Urinary bladder (tissue), 4 donors: ENCODE measurements around the gene SYNE1. TPM values are rescaled to one million over a fixed set of nuclear protein-coding genes. Genes with fewer than 3 reads are reported as not detected.

ENCODE experiments used
- DNase-seq: peaks from one replicate; pipeline ENCODE4 v3.0.0-alpha.2; 2015; ENCODE audit errors: extremely low spot score
- H3K27ac ChIP-seq: one replicate; pipeline ENCODE4 v1.5.1; 2013; ENCODE audit warnings: low read depth, mild to moderate bottlenecking, moderate library complexity
- H3K36me3 ChIP-seq: one replicate; pipeline ENCODE4 v1.6.1; 2013; ENCODE audit warnings: mild to moderate bottlenecking, moderate library complexity; ENCODE audit not compliant: insufficient read depth
- H3K4me1 ChIP-seq: one replicate; pipeline ENCODE4 v1.6.1; 2013; ENCODE audit warnings: mild to moderate bottlenecking, moderate library complexity; ENCODE audit not compliant: insufficient read depth
- H3K4me3 ChIP-seq: one replicate; pipeline ENCODE4 v1.5.1; 2013; ENCODE audit warnings: low read depth, low read length
- WGBS: extraction: QIAGEN DNeasy Blood & Tissue Kit; methylation state at CpG from one replicate; pipeline ENCODE4 v1.1.7; 2013; 5-methylcytosine and 5-hydroxymethylcytosine counted together
- polyA plus RNA-seq: library from polyadenylated mRNA; stranded (reverse); fragments of 200-250 nt; gene quantifications from one replicate; pipeline ENCODE4 v1.2.3, GENCODE V29; 2013
- total RNA-seq: library from RNA; depleted of rRNA; stranded (reverse); fragments of >200 nt; gene quantifications from one replicate; pipeline ENCODE4 v1.2.3, GENCODE V29; 2014
- donor health status: healthy with polysubstance abuse.
- donor health status: healthy.

Gene SYNE1
- total and polyA plus RNA-seq, 2 donors: 41.9 to 266 TPM

DNA sequence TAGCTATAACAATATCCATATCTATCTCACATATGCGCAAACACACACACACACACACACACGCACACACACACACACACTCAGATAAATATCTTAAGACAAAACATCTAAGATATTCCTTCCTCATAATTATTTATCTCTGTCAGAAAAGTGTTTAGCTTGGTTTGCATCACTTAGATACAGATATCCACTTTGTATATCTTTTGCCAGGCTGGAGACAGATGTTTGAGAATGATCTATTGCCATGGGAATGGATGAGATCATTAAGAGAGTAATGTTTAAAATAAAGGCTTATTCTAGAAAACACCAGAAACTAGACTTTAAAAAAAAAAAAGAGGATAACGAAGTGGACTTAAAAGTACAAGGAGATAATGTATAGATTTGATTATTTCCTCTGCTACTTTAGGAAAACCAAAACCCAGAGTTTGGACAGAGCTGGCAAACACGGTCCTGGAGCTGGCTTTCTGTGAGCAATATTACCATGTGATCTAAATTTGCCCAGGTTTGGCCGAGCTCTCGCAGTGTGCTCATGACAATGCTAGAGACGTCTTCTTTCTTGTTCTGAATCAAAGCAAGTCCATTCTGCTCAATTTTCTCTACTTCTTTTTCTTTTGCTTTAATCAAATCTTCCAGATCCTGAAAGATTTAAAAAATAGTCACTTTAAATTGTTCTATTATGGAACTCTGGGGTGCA is 411.8 kb downstream of the SYNE1 start:
- no peaks in the 10 kb centered on the region for H3K4me1 ChIP-seq
- DNase-seq: no peak
- no peak overlapping the region for H3K27ac ChIP-seq
- 38% methylated on average over 7 of the region's 7 CpGs for WGBS
- peaks cover 2% of the 10 kb centered on the region for H3K36me3 ChIP-seq
- no peak overlapping the region for H3K4me3 ChIP-seq

DNA sequence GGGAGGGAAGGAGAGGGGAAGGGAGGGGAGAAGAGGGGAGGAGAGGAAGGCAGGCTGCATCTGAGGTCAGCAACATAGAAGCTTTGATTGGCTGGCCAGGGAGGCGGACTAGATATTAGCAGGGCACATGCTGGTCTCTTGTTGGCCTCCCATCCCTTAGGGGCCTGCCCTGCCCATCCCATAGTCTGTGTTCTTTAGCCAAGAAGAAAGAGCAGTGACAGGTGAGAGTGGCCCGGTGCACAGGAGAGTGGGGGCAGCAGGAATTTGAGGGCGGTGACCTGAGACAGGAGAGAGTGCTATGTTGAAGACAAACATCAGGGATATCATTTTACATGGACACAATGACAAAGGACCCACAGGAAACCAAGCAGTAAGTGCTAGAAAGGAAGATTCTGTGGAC is 413.5 kb downstream of the SYNE1 start:
- Histone ChIP-seq H3K4me3 (no peak overlapping the region), H3K36me3 (peaks cover 5% of the 10 kb centered on the region), H3K4me1 (no peaks in the 10 kb centered on the region), H3K27ac (no peak overlapping the region)
- 95% methylated on average over 3 of the region's 3 CpGs for WGBS
- DNase-seq: no peak

DNA sequence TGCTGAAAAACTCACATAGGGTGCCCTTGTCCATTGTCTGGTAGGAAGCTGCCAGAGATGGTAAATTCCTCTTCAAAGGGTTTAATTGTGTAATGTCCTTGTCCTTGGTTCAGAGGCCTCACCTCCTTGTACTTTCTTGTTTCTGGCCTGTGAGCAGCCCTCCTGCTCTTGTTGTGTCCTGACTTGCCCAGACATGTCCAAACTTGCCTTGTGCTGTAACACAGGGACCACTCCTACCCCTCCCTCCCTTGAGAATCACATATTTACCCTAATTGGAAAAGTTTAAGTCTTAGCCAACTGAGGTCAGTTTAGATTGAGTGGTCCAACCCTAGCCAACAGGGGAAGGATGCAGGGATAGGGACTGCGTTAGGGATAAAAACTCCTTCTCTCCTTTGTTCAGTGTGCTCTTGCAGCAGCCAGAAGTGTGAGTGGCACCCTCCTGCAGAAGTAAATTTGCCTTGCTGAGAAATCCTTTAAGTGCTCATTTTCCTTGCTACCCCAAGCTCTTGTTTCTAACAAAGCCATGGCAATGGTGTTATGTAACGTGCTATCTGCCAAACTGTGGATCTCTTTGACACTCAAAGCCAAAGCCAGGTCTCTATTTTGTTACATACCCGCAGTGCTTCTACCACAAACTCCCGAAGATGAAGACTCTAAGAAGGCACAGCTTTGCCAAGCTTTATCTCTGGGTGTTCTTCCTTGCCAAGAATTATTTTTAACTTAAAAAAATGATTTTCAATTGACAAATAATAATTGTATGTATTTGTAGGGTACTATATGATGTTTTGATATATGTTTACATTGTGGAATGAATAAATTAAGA is 415.1 kb downstream of the SYNE1 start:
- Histone ChIP-seq H3K36me3 (peaks cover 5% of the 10 kb centered on the region), H3K27ac (no peak overlapping the region), H3K4me3 (no peak overlapping the region), H3K4me1 (no peaks in the 10 kb centered on the region)
- DNase-seq: no peak
- WGBS: 93% methylated on average over 4 of the region's 4 CpGs

DNA sequence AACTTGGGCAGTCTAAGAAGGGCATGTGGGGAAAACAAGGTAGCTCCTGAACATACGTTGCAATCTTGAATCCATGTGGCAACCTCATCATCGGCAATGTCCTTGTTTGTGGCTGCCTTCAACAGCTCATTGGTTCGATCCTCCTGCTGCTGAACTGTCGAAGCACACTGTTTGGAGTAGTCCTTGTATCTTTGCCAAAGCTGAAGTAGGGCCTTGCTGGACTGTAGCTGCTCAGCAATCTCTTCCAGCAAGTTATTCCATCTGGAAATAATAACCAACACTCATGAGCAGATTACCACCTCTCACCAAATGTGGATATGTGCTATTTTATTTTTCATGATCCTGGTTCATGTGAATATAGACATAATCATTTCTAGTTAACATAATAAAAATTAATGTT is 416.4 kb downstream of the SYNE1 start:
- Histone ChIP-seq H3K4me3 (no peak overlapping the region), H3K36me3 (peaks cover 5% of the 10 kb centered on the region), H3K4me1 (no peaks in the 10 kb centered on the region), H3K27ac (no peak overlapping the region)
- no peak for DNase-seq
- WGBS: 43% methylated on average over 4 of the region's 4 CpGs

DNA sequence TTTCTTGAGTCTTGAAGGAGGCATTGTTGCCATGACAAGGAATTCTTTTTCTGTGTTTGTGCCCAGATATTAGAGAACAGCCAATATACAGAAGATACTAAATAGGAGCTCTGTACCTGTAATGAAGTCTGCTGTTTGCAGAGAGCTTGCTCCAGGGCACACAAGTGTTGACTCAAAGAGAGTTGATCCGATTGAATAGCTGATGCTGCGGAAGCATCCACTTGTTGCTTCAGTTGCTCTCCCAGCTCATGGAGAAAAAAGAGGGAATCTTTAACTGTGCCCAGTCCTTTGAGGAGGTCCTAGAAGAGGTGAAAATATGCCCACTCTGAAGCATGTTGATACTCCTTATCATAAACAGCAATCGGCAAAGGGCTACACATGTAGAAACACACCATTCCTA is 418.3 kb downstream of the SYNE1 start:
- Histone ChIP-seq H3K4me3 (no peak overlapping the region), H3K27ac (no peak overlapping the region), H3K36me3 (peaks cover 5% of the 10 kb centered on the region), H3K4me1 (no peaks in the 10 kb centered on the region)
- no peak for DNase-seq
- WGBS: 88% methylated on average over 3 of the region's 3 CpGs

DNA sequence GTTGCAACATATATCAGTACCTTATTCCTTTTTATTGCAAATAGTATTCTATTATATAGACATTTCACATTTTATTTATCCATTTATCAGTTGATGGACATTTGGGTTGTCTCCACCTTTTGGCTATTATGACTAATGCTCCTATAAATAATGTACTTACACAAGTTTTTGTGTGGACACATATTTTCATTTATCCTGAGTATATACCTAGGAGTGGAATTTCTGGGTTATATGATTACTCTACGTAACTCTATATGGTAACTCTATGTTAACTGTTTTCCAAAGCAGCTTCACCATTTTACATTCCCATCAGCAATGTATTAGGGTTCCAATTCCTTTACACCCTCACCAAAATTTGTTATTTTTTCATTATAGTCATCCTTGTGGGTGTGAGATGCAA is 424.7 kb downstream of the SYNE1 start:
- 96% methylated on average over 1 of the region's 1 CpG for WGBS
- no peak for DNase-seq
- peaks cover 7% of the 10 kb centered on the region for H3K36me3 ChIP-seq
- H3K4me1 ChIP-seq: no peaks in the 10 kb centered on the region
- H3K4me3 ChIP-seq: no peak overlapping the region
- H3K27ac ChIP-seq: no peak overlapping the region

DNA sequence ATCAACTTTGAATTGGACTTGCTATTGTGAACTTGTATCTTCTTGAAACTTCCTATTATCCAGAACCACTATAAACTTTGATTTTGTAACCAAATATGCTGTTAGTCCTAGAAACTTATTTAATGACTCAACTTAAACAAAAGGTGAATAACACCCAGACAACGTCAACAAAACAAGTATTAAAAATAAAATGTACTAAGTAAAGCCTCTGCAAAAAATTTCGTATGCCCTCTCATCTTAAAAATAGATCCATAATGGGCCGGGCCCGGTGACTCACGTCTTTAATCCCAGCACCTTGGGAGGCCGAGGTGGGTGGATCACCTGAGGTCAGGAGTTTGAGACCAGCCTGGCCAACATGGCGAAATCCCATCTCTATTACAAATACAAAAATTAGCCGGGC is 428.0 kb downstream of the SYNE1 start:
- 93% methylated on average over 8 of the region's 8 CpGs for WGBS
- Histone ChIP-seq H3K4me1 (no peaks in the 10 kb centered on the region), H3K36me3 (peaks cover 7% of the 10 kb centered on the region), H3K4me3 (no peak overlapping the region), H3K27ac (no peak overlapping the region)
- no peak for DNase-seq

DNA sequence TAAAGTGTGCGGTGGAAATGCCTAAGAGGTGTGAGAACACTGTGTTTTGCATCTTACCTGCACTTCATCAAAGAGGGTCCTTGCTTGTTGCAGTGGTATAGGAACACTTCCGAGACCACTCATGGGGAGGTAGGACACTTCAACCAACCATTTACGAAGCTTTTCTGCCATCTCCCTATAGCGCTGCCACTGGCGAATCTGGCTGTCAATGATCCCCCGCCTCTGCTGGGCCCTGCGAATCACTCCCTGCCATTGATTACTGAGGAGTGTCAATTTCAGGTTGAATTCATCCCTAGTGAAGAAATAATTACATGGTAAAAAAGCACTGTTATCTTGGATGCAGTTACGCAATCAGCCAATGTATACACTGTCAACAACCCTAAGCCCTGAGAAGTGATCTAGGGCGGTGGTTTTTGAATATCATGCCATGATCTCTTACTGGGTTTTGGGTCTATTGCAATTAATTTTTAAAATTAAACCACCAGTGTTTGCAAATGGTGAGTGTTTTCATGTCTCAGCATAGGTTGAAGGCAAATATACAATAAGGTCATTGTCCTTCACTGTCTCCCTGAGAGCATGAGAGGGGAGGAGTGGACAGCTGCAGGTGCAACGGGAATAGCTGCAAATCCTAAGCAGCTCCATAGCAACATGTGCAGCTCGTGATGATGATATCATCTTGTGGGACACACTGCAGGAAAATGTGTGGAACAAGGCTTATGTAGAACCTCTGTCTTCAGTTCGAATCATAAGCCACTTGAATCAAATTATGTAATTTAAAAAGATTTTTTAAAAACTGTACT is 429.0 kb downstream of the SYNE1 start:
- no peak overlapping the region for H3K4me3 ChIP-seq
- H3K4me1 ChIP-seq: no peaks in the 10 kb centered on the region
- peaks cover 7% of the 10 kb centered on the region for H3K36me3 ChIP-seq
- H3K27ac ChIP-seq: no peak overlapping the region
- WGBS: 92% methylated on average over 12 of the region's 12 CpGs
- no peak for DNase-seq

DNA sequence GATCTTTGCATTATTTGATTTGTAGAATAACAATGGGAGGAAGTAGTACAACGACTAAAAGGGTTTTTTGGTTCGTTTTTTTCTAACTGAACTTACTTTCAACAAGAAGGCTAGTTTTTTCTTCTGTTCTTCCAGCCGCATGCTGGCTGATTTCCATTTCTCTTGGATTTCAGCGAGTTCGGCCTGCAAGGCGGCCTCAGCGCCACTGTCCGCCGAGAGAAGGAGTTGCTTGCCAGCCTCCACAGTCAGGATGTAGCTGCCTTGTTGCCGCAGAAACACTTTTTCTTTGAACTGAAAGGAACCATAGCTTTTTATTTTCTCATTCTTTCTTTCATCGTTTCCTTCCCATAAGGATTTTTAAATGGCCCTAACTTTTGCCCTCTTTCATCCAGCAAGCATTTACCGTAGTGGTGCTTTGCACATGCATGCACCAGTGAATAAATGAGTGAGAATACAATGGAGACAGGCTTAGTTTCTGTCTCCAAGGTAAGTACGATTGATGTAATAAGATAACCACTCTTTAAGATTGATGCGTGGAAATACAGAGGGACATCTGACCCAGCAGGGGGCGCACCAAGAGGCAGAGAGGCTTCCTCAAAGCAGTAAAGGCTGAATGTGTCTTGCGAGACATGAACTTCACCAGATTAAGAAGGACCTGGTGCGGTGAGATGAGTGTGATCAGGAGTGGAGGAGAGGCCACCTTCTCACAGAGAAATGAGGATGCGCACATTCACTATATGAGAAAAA is 430.9 kb downstream of the SYNE1 start:
- DNase-seq: no peak
- no peak overlapping the region for H3K27ac ChIP-seq
- WGBS: 84% methylated on average over 18 of the region's 18 CpGs

DNA sequence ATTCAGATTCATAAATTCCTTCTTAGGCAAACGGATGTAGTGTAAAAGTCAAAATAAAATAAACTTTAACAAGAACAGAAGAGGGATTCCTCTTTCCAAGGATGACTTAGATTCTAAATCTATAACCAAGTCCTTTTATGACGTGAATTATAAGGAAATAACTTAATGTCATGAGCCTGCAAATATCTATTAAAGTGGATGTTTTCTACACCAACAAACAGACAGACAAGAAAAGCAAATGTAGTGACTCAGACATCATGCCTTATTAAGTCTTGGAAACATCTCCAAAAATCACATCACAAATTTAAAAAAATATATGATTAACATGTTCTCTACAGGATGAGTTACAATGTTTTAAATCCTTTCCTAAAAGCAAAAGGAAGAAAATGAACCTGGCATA is 432.6 kb downstream of the SYNE1 start:
- no peak for DNase-seq
- Histone ChIP-seq H3K36me3 (peaks cover 3% of the 10 kb centered on the region), H3K4me3 (no peak overlapping the region), H3K27ac (no peak overlapping the region), H3K4me1 (no peaks in the 10 kb centered on the region)
- WGBS: 33% methylated on average over 2 of the region's 2 CpGs

More for the DNA sequence above, 430.9 kb downstream of the SYNE1 start:
- peaks cover 7% of the 10 kb centered on the region for H3K36me3 ChIP-seq
- no peaks in the 10 kb centered on the region for H3K4me1 ChIP-seq
- no peak overlapping the region for H3K4me3 ChIP-seq

DNA sequence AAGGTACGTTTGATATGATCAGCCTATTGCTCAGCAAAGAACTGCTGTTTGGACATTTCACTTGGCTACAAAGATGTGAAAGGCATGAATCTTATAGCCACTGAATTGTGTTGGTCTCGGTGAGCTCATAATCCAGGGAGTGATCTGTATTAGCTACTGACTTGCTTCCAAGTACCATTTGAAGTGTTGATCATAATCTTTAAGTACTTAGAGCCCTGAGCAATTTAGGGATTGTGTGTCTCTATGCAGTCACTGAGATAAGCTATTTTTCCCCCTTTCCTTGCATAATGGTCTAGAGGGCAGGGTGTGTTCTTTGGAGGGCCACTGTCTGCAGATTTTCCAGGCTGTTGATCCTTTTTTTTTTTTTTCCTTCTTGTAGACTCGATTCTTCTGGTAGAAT is 436.0 kb downstream of the SYNE1 start:
- 57% methylated on average over 3 of the region's 3 CpGs for WGBS
- H3K36me3 ChIP-seq: no peaks in the 10 kb centered on the region
- H3K4me1 ChIP-seq: no peaks in the 10 kb centered on the region
- no peak overlapping the region for H3K4me3 ChIP-seq
- DNase-seq: no peak
- H3K27ac ChIP-seq: no peak overlapping the region

DNA sequence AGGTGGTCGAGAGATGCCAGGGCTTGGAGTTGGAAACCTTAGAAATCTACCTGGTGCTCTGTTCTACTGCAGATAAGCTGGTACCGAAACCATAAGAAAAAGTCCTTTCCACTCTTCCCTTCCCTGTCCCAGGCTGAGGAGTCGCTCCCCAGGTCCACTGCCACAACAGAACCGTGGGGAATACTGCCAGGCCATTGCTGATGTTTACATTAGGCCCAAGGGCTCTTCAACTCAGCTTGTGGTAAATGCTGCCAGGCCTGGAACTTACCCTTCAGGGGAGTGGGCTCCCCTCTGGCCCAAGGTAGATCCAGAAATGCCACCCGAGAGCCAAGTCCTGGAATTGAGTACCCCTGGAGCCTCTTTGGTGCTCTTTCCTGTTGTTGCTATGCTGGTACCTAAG is 441.3 kb downstream of the SYNE1 start:
- WGBS: 89% methylated on average over 5 of the region's 5 CpGs
- H3K36me3 ChIP-seq: no peaks in the 10 kb centered on the region

DNA sequence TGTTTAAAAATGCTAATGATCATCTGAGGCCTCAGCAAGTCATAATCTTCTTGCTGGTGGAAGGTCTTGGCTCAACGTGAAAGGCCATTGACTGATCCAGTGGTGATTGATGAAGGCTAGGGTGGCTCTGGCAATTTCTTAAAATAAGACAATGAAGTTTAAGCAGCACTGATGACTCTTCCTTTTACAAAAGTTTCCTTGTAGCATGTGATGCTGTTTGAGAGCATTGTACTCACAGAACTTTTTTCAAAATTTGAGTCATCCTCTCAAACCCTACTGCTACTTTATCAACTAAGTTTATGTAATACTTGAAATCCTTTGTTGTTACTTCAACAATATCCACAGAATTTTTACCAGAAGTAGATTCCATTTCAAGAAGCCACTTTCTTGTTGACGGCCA is 447.4 kb downstream of the SYNE1 start:
- Histone ChIP-seq H3K4me1 (no peaks in the 10 kb centered on the region), H3K4me3 (no peak overlapping the region), H3K36me3 (no peaks in the 10 kb centered on the region), H3K27ac (no peak overlapping the region)
- DNase-seq: no peak
- 90% methylated on average over 2 of the region's 2 CpGs for WGBS

More for the DNA sequence above, 441.3 kb downstream of the SYNE1 start:
- Histone ChIP-seq H3K4me3 (no peak overlapping the region), H3K4me1 (no peaks in the 10 kb centered on the region), H3K27ac (no peak overlapping the region)
- DNase-seq: no peak
